NT2/D1 (cell line): ENCODE results near the gene CHRND.

Experiments used
- SUZ12 ChIP-seq: IDR thresholded peaks from 2 replicates; pipeline ENCODE4 v1.6.1; 2011; ENCODE audit not compliant: insufficient read length, insufficient read depth; ENCODE audit errors: extremely low read depth
- YY1 ChIP-seq: IDR thresholded peaks from 2 replicates; pipeline ENCODE4 v1.6.1; 2011; ENCODE audit not compliant: insufficient read length, insufficient read depth
- ZNF274 ChIP-seq: IDR thresholded peaks from 2 replicates; pipeline ENCODE4 v1.6.1; 2011; ENCODE audit warnings: mild to moderate bottlenecking, low read depth, low read length

GRCh38 chr2:232575404-232575746 lies 49.4 kb downstream of the CHRND start:
- no peak for TF ChIP-seq ZNF274
- no peak for TF ChIP-seq SUZ12
- no peak for TF ChIP-seq YY1
